NOMO-1 treated with DMSO at 0.1 percent for 48 hours (cell line): Measurements from ENCODE around the gene IQCC.
A peak's percentile ranks its signal among the peaks of the same experiment; 100 is the strongest.

Experiments used
- DNase-seq: peaks from one replicate; lab custom pipeline; 2025; ENCODE audit not compliant: unreplicated experiment; lab: John Stamatoyannopoulos, UW

The IQCC gene

GRCh38 chr1:32195531-32195930 lies 9.9 kb upstream of the IQCC start:
- no peak for DNase-seq

- DNase-seq, result no peak
Measured at GRCh38 chr1:32195972-32196823, 9.3 kb upstream of the IQCC start.

GRCh38 chr1:32197074-32197473 lies 8.4 kb upstream of the IQCC start:
- DNase-seq, result no peak

GRCh38 chr1:32197837-32198236 lies 7.6 kb upstream of the IQCC start:
- no peak for DNase-seq

GRCh38 chr1:32198237-32199042 lies 7.0 kb upstream of the IQCC start:
- no peak for DNase-seq

GRCh38 chr1:32199043-32199716 lies 6.3 kb upstream of the IQCC start:
- DNase-seq, result no peak

GRCh38 chr1:32199717-32200072 lies 5.8 kb upstream of the IQCC start:
- no peak for DNase-seq

GRCh38 chr1:32200226-32201010 lies 5.1 kb upstream of the IQCC start, which contains the start of gene CCDC28B:
Gene CCDC28B (plus strand): TSS chr1:32200595. CDS start chr1:32201936, 1,341 bp downstream.
- peak; percentile 49 for DNase-seq

GRCh38 chr1:32201011-32201855 lies 4.2 kb upstream of the IQCC start:
- DNase-seq, result peak; percentile 63

- DNase-seq, result no peak
Measured at GRCh38 chr1:32204943-32205361, 519 bp upstream of the IQCC start.

GRCh38 chr1:32208469-32208868 lies 3.0 kb downstream of the IQCC start:
- DNase-seq, result no peak

GRCh38 chr1:32208891-32209328 lies 3.4 kb downstream of the IQCC start, which contains the start of gene DCDC2B:
Gene DCDC2B (plus strand): TSS chr1:32209089. CDS start chr1:32209094, 5 bp downstream.
- DNase-seq, result no peak

- peak; percentile 50 for DNase-seq
Measured at GRCh38 chr1:32215629-32216480, 10.4 kb downstream of the IQCC start.

- DNase-seq, result no peak
Measured at GRCh38 chr1:32216566-32216965, 11.1 kb downstream of the IQCC start.

GRCh38 chr1:32219022-32219421 lies 13.6 kb downstream of the IQCC start:
- no peak for DNase-seq

GRCh38 chr1:32220746-32221580 lies 15.5 kb downstream of the IQCC start:
- no peak for DNase-seq

GRCh38 chr1:32221581-32221979 lies 16.1 kb downstream of the IQCC start:
- no peak for DNase-seq
